Stimulated activated CD8-positive, alpha-beta memory T cell treated with anti-CD3 and anti-CD28 coated beads, Interleukin-2, amount 100 ng/mL, for 1 hour (primary cell): ENCODE measurements around the gene MT1A.
A peak's percentile ranks its signal among the peaks of the same experiment; 100 is the strongest.
"Not testable (repeated sequence)": the region's sequence is repeated elsewhere in the genome, so short reads cannot be mapped to it uniquely, and the experiment has no call there.

Experiments used
- DNase-seq, 2 donors: peaks; one replicate each; pipeline ENCODE4 v3.0.0-alpha.2; 2020; ENCODE audit warnings: low read depth in 2 of 2

Gene MT1A

GRCh38 chr16:56610017-56610608 is 28.4 kb upstream of the MT1A start:
- peak in 1 of 2 donors; percentile 41 for DNase-seq

DNA sequence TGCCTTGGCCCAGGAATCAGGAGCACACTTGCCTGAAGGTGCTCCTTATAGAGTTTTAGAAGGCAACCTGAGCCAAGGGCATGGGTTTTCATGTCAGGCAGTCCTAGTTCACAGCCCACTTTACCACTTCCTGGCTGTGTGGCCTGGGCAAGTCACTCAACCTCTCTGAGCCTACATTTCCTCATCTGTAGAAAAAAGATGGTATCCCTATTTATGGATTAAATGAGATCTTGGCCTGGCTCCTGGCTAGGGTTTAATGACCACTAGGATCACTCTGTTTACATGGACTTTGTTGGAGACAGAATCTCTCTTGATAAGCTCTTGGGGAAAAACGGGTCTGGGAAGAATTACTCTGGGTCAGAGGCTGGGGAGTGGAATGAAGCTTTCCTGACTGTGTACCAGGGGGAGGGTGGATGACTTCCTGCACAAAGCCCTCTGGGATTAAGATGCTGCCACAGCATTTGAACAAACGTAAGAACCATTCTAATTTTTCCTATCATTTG is 27.8 kb upstream of the MT1A start:
- no peak for DNase-seq

DNA sequence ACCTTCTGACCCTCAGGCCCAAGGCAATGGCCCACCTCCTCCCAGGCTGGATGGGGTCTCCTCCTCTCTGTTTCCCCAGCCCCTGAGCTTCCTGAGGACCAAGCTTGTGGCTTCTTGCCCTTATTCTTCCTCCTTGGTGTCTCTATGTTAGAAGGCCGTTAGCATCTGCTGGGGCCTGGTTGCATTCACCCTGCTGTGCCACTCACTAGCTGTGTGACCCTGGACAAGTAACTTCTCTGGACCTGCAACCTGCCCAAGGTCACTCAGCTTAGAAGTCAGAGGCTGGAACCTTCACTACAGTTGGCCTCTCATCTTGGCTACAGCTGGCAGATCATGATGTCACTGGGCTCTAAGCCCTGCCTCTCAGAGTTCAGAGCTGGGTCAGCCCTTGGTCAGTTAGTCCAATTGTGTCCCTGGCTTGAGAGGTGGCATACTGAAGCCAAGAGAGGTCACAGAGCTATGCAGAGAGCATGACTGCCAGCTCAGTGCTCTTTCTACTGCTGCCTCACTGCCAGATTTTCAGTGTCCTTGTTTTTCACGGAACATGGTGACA is 27.1 kb upstream of the MT1A start:
- DNase-seq: no peak

DNA sequence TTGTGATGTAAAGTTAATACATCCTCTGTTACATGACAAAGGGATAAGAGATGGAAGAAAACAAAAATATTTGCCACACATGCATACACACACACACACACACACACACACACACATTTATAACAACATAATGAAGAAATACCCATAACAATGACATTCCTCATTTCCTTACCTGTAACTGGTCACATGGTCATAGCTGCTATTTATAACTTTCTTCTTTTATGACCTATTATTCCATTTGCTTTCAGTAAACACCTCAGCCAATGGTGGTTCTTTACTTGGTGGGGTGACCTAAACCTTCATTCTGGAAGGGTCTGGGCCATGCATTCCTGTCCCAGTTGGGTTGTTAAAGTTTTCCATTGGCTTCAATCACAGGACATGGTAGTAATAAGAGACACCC is 24.8 kb upstream of the MT1A start:
- DNase-seq: no peak

DNA sequence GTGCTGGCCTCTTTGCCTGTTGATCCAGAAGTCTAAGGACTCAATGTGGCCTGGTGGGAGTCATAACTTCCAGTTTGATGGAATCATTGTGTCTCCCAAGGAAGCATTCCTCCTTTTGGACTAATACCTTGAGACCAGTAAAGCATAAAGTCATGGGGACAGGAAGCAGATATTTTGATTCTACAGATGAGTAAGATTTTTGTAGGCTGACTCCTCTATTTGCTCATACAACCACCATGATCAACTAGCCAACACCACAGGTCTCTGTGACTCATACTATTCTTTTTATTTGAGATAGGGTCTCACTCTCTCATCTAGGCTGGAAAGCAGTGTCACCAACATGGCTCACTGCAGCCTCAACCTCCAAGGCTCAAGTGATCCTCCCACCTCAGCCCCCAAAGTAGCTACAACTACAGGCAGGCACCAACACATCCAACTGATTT is 23.9 kb upstream of the MT1A start:
- DNase-seq: no peak

GRCh38 chr16:56615353-56615752 is 23.1 kb upstream of the MT1A start:
- DNase-seq: no peak

DNA sequence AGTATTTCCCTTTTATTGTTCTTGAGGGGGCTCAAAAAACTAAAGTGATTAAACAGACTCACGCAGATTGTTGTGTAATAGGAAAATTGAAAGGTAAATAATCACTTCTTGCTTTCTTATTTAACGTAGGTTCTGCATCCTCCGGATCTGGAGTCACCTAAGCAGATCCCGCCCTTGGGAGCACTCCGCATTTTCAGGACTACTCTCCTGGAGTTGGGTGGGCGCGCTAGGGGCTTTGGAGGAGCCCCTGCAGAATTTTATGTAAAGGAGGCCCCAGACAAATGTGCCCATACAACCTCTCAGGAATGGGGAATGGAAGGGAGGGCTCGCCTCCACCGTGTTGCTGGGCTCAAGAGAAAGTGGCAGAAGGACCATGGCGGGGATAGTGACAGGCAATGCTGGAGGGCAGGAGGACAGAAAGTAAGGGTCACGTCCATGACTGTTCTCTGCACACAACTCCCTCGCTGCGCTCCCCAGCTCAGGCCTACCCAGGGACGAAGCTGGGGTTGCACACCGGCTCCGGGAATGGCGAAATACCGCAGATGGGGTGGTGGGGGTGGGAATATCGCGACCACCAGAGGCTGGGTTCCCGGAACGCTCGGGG is 21.8 kb upstream of the MT1A start:
- no peak for DNase-seq

- DNase-seq: no peak
These were observed 21.0 kb upstream of the MT1A start for GRCh38 chr16:56617212-56618085.

- no peak for DNase-seq
These were observed 20.3 kb upstream of the MT1A start for GRCh38 chr16:56618138-56618537.

DNA sequence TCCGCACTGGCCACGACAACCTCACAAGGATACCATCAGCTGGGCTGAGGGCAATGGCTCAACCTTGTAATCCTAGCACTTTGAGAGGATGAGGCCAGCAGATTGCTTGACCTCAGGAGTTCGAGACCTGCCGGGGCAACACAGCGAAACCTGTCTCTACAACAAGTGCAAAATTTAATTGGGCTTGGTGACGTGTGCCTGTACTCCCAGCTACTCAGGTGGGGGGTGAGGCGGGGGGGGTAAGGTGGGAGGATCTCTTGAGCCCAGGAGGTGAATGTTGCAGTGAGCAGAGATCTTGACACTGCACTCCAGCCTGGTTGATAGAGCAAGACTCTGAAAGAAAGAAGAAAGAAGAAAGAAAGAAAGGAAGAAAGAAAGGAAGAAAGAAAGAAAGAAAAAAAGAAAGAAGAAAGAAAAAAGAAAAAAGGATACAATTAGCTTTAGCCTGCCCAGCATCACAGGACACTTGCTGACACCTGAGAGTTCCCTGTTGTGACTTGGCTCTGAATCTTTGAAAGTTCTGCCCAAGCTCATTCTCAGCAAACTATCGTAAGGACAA is 18.0 kb upstream of the MT1A start:
- no peak for DNase-seq

DNA sequence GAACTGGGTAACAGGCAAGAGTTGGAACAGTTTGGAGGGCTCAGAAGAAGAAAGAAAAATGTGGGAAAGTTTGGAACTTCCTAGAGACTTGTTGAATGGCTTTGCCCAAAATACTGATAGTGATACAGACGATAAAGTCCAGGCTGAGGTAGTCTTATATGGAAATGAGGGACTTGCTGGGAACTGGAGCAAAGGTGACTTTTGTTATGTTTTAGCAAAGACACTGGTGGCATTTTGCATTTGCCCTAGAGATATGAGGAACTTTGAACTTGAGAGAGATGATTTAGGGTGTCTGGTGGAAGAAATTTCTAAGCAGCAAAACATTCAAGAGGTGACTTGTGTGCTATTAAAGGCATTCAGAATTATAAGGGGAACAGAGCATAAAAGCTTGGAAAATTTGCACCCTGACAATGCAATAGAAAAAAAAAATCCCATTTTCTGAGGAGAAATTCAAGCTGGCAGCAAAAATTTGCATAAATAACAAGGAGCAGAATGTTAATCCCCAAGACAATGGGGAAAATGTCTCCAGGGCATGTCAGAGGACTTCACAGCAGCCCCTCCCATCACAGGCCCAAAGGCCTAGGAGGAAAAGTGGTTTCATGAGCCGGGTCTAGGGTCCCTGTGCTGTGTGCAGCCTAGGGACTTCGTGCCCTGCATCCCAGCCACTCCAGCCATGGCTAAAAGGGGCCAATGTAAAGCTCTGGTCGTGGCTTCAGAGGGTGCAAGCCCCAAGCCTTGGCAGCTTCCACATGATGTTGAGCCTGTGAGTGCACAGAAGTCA is 16.6 kb upstream of the MT1A start:
- not testable (repeated sequence) for DNase-seq

- DNase-seq: not testable (repeated sequence)
These were observed 15.3 kb upstream of the MT1A start for GRCh38 chr16:56623184-56623583.

- DNase-seq: no peak
These were observed 14.8 kb upstream of the MT1A start for GRCh38 chr16:56623637-56624036.

DNA sequence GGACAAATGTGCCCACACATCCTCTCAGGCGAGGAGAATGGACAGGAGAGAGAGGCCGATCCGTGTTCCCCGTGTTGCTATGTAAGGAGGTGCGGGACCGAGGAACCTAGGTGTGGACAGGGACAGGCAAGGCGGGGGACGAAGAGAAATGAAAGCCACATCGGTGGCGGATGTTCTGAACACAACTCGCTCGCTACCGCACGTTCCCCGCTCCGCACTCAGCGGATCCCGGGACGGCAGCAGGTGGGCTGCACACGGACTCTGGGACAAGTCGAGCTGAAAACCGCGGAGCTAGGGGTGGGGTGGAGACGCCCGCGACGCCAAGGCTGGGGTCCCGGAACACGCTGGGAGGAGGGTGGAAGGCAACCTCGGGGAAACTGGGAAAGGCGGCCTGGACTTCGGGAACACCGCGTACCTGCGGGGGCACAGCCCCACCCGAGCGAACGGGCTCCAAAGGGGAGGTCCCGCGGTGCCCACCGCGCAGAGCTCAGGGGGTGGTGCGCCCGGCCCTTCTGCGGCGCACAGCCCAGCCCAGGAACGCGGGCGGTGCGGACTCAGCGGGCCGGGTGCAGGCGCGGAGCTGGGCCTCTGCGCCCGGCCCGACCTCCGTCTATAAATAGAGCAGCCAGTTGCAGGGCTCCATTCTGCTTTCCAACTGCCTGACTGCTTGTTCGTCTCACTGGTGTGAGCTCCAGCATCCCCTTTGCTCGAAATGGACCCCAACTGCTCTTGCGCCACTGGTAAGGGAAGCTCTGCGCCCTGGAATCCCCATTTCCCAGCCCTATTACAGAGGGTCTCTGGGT is 13.1 kb upstream of the MT1A start, which contains the start of gene MT1E:
Gene MT1E, plus strand, starts transcription at position 642 of the 803 bp plus-strand sequence. Its CDS starts 71 bp downstream, at position 713.
- DNase-seq: no peak

DNA sequence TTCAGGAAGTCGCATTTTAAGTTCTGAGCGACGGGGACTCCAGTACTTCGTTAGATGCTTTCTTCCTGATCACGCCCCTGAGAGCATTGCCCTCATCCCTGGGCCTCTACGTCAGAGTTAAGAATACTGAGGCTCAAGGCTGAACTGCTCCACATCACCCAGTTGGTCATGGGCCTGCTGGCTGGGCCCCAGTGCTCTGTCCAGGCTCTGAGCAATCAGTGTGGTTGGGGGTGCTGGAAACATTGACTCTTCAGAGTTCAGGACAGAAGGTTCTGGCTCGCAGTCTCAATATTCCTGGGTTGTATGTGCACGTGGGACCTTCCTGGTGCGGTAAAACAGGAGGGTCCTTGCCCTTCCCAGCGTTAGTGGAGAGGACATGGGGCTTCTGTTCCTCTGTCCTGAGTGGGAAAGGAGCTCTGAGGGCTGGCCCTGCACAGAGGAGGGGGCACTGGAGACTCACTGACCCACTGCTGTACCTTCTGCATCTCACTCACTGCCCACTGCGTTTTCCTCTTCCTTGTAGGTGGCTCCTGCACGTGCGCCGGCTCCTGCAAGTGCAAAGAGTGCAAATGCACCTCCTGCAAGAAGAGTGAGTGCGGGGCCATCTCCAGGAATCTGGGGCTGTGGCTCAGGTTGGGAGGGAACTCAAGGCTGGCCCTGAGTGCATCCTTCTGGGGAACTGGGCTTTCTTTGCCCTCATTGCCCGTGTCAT is 12.4 kb upstream of the MT1A start:
- DNase-seq: no peak

GRCh38 chr16:56626685-56627084 is 11.8 kb upstream of the MT1A start:
- no peak for DNase-seq

DNA sequence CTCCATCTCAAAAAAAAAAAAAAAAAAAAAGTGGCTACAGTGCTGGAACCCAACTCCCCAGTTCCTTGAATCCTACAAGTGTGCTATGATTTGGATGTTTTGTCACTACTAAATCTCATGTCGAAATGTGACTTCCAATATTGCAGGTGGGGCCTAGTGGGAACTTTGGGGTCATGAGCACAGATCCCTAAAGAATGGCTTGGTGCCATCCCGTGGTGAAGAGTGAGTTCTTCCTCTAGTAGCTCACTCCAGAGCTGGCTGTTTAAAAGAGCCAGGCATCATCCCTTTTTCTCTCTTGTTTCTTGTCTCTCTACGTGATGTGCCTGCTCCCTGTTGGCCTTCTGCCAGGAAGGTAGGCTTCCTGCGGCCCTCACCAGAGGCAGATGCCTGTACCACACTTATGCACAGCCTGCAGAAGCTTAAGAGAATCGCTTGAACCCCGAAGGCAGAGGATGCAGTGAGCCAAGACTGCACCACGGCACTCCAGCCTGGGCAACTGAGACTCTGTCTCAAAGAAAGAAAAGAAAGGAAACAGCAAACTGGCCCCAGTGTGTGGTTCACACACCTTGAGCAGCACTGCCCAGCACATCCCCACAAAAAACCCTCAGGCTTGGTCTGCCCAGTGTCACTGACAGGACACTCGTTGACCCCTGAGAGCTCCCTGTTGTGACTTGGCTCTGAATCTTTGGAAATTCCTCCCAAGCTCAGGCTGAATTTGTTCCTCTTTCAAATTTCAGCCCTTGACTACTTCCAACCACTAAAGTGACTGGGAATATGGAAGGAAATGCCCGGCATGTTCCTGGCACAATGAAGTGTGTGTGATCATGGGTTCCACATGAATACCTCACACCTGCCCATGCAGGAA is 9.7 kb upstream of the MT1A start:
- DNase-seq: no peak

DNA sequence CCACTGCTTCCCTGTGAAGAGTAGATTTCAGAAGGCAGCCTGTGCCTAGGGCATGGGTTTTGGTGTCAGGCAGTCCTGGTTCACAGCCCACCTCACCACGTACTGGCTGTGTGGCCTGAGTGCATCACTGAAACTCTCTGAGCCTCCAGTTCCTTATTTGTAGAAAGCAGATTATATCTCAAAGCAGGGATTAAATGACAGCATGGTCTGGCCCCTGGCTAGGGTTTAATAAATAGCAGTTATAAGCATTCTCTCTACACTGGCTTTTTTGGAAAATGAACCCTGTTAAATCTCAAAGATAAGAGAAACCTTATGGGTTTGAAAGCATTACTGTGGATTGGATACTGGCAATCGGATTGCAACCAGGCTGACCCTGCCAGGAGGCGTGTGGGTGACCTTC is 8.9 kb upstream of the MT1A start:
- no peak for DNase-seq

- no peak for DNase-seq
These were observed 8.3 kb upstream of the MT1A start for GRCh38 chr16:56630134-56630533.
